Hepatocyte (in vitro differentiated cells): ENCODE data around the gene IL34.

ENCODE experiments used
- CTCF ChIP-seq: fragments of 200-600 bp; sonication (generic); IDR thresholded peaks from 2 replicates; pipeline ENCODE4 v1.5.1; 2016; ENCODE audit warnings: antibody characterized with exemption, mild to moderate bottlenecking; ENCODE audit not compliant: poor library complexity
- EZH2 ChIP-seq: fragments of 200-600 bp; sonication (generic); IDR thresholded peaks from 2 replicates; pipeline ENCODE4 v1.6.1; 2016; ENCODE audit warnings: antibody characterized with exemption, mild to moderate bottlenecking, borderline replicate concordance
- EZH2phosphoT487 ChIP-seq: fragments of 200-600 bp; sonication (generic); IDR thresholded peaks from one replicate; pipeline ENCODE4 v1.6.1; 2018; ENCODE audit warnings: antibody characterized with exemption, mild to moderate bottlenecking, low read depth, moderate library complexity; ENCODE audit not compliant: unreplicated experiment, severe bottlenecking

DNA sequence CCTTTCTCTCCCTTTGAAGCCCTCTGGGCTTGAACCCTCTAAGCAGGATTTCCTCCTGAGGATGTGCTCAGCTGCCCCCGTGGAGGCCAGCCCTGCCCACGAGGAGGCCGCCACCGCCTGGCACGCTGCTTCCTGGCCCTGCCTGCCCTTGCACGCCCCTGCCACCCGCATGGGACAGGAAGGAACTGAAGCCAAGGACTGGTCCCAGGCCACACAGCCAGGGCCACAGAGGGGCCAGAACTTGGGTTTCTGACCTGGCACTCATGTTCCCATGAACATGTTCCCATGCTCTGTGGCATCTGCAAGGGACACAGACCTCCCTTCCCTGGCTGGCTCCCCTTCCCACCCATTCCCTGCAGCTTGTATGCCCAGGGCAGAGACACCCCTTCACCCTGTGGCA, 63.6 kb downstream of the IL34 start:
- no peak for TF ChIP-seq CTCF
- TF ChIP-seq EZH2phosphoT487 = no peak
- no peak for TF ChIP-seq EZH2
